CD4-positive, alpha-beta T cell treated with Interleukin-17A for 4 hours (primary cell): ENCODE results near the gene TAOK3.
"Not testable (repeated sequence)": the region's sequence is repeated elsewhere in the genome, so short reads cannot be mapped to it uniquely, and the experiment has no call there.

Experiments
- DNase-seq: peaks from one replicate; pipeline ENCODE4 v3.0.0-alpha.2; 2020; ENCODE audit warnings: mixed read lengths

TAOK3 gene

GRCh38 chr12:118371321-118372282 lies 1.1 kb downstream of the TAOK3 start:
- DNase-seq = peak; percentile 17

GRCh38 chr12:118370601-118371000 lies 2.1 kb downstream of the TAOK3 start:
- no peak for DNase-seq

- no peak for DNase-seq
Measured at GRCh38 chr12:118368821-118369220, 3.9 kb downstream of the TAOK3 start.

GRCh38 chr12:118361889-118362288 lies 10.8 kb downstream of the TAOK3 start:
- DNase-seq = no peak

- DNase-seq = no peak
Measured at GRCh38 chr12:118361092-118361404, 11.7 kb downstream of the TAOK3 start.

- peak; percentile 50 for DNase-seq
Measured at GRCh38 chr12:118359541-118359915, 13.2 kb downstream of the TAOK3 start.

- DNase-seq = no peak
Measured at GRCh38 chr12:118358612-118359540, 13.8 kb downstream of the TAOK3 start.

GRCh38 chr12:118358008-118358359 lies 14.7 kb downstream of the TAOK3 start:
- no peak for DNase-seq

- DNase-seq = peak; percentile 67
Measured at GRCh38 chr12:118357257-118358007, 15.3 kb downstream of the TAOK3 start.

- DNase-seq = no peak
Measured at GRCh38 chr12:118356809-118357256, 15.9 kb downstream of the TAOK3 start.

GRCh38 chr12:118355843-118356242 lies 16.9 kb downstream of the TAOK3 start:
- no peak for DNase-seq

GRCh38 chr12:118354903-118355302 lies 17.8 kb downstream of the TAOK3 start:
- no peak for DNase-seq

GRCh38 chr12:118354503-118354902 lies 18.2 kb downstream of the TAOK3 start:
- DNase-seq = not testable (repeated sequence)

- DNase-seq = no peak
Measured at GRCh38 chr12:118353721-118354120, 19.0 kb downstream of the TAOK3 start.

- no peak for DNase-seq
Measured at GRCh38 chr12:118350908-118351559, 21.7 kb downstream of the TAOK3 start.

- DNase-seq = no peak
Measured at GRCh38 chr12:118347916-118348315, 24.8 kb downstream of the TAOK3 start.

GRCh38 chr12:118346895-118347294 lies 25.8 kb downstream of the TAOK3 start:
- no peak for DNase-seq

- DNase-seq = no peak
Measured at GRCh38 chr12:118345355-118345754, 27.4 kb downstream of the TAOK3 start.

- no peak for DNase-seq
Measured at GRCh38 chr12:118344829-118345228, 27.9 kb downstream of the TAOK3 start.

- DNase-seq = no peak
Measured at GRCh38 chr12:118342090-118342489, 30.6 kb downstream of the TAOK3 start.

- no peak for DNase-seq
Measured at GRCh38 chr12:118337194-118337838, 35.4 kb downstream of the TAOK3 start.

GRCh38 chr12:118336123-118336522 lies 36.6 kb downstream of the TAOK3 start:
- no peak for DNase-seq
